IMR-90 (cell line): ENCODE results near the gene ADAMTS18.

Experiments used
- CEBPB ChIP-seq: IDR thresholded peaks from 2 replicates; pipeline ENCODE4 v1.6.1; 2012; ENCODE audit warnings: low read depth, low read length, improper control_type of control experiment
- CTCF ChIP-seq: conservative IDR thresholded peaks from 2 replicates; pipeline ENCODE4 v1.5.1; 2012; ENCODE audit warnings: mild to moderate bottlenecking, low read depth, low read length, improper control_type of control experiment
- MAZ ChIP-seq: IDR thresholded peaks from 2 replicates; pipeline ENCODE4 v1.6.1; 2012; ENCODE audit warnings: low read depth, mild to moderate bottlenecking, low read length, improper control_type of control experiment, moderate library complexity, borderline replicate concordance
- POLR2A ChIP-seq: IDR thresholded peaks from 2 replicates; pipeline ENCODE4 v1.6.1; 2012; ENCODE audit warnings: mild to moderate bottlenecking, low read depth, low read length
- RAD21 ChIP-seq: IDR thresholded peaks from 2 replicates; pipeline ENCODE4 v1.6.1; 2012; ENCODE audit warnings: low read length, improper control_type of control experiment
- RFX5 ChIP-seq: IDR thresholded peaks from 2 replicates; pipeline ENCODE4 v1.8.0; 2012; ENCODE audit warnings: low read depth, mild to moderate bottlenecking, low read length, moderate library complexity

DNA sequence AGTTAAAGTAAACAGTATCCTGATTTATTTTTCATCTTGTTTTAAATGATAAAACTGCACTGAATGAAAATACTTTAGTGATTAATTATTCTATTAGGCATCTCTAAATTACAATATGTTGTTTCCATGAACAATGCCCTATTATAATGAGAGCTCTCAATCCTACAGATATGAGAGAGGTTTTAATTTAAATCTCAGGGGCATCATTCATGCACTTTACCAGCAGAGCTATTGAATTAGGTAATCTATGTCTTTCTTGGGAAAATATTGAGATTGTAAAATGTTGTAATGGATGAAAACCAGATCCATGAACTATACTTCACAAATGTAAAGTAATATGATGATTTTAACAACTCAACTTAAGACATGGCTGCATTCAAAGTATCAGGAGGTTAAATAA lies 103.8 kb downstream of the ADAMTS18 start:
- TF ChIP-seq CTCF (no peak), RFX5 (no peak), RAD21 (no peak), MAZ (no peak), POLR2A (no peak), CEBPB (no peak)
